GM19397 (cell line): ENCODE measurements around the gene FXYD4.
"Not testable (repeated sequence)": the region's sequence is repeated elsewhere in the genome, so short reads cannot be mapped to it uniquely, and the experiment has no call there.

Experiments
- ATAC-seq: cut with Tn5 transposase; IDR thresholded peaks from one replicate; pipeline ENCODE4 v1.9.1; 2021; ENCODE audit warnings: mild to moderate bottlenecking, moderate library complexity; ENCODE audit not compliant: unreplicated experiment

Gene FXYD4

GRCh38 chr10:43374194-43374593 is 2.8 kb downstream of the FXYD4 start:
- no peak for ATAC-seq

- no peak for ATAC-seq
Observed at GRCh38 chr10:43375401-43376020, 4.1 kb downstream of the FXYD4 start.

DNA sequence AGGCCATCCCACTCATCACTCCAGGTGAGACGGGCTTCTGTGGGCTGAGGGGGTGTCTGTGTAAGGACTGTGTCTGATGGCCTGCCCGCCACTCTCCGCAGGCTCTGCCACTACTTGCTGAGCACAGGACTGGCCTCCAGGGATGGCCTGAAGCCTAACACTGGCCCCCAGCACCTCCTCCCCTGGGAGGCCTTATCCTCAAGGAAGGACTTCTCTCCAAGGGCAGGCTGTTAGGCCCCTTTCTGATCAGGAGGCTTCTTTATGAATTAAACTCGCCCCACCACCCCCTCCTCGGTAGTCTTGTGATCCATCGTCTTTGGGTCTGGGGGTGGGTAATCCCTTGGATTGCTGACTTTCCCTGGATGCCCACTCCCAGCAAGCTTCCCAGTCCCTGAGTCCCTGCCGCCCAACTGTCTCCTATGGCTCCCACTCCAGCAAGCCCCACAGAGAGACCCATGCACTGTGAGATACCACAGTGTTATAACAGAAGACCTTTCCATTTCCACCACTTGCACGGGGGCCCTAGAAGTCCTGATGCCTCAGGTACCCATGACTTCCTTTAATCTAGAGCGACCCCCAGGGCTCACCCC is 4.7 kb downstream of the FXYD4 start:
- ATAC-seq, result no peak

GRCh38 chr10:43376828-43377423 is 5.5 kb downstream of the FXYD4 start:
- no peak for ATAC-seq

- ATAC-seq, result no peak
Observed at GRCh38 chr10:43377424-43377883, 6.0 kb downstream of the FXYD4 start.

DNA sequence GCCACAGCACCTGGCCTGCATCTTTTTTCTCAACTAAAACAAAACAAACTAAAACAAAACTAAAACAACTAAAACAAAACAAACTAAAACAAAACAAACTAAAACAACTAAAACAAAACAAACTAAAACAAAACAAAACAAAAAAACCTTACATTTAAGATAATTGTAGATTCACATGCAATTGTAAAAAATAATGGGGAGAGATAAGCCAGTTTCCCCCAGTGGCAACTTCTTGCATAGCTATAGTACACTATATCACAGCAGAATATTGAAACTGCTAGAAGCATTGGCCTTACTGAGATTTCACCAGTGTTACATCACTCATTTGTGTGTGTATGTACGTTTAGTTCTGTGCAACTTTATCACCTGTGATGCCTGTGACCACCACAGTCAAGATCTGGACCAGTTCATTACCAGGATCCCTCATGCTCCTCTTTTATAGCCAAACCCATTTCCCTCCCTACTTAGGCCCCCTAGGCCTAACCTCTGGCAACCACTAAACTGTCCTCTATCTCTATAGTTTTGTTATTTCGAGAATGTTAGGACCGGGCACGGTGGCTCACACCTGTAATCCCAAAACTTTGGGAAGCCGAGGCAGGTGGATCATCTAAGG is 9.3 kb downstream of the FXYD4 start:
- ATAC-seq, result no peak

DNA sequence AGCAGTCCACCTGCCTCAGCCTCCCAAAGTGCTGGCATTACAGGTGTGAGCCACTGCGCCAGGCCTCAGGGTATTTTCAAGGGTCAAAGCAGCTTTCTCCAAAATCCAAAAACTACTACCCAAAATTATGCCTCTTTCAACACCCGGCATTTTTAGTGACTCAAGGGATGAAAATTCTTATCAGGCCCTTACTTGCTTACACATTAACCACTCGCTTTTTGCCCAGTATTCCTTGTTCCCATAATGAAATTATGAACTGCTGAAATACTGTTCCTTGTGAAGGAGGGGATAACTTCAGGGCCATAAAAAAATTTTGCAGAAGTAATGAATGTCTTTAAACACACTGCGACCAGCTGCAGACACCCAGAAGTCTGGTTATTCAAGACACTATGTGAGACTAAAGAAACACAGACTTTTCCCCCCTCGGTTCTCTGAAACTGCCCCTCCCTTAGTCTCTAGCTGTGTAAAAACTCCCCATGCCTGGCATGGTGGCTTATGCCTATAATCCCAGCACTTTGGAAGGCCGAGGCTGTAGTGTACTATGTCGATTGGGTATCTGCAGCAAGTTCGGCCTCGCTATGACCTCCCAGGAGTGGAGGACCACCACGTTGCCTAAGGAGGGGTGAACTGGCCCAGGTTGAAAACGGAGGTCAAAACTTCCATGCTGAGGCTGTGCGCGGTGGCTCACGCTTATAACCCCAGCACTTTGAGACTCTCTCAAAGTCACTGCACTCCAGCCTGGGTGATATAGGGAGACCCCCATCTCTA is 12.0 kb downstream of the FXYD4 start:
- no peak for ATAC-seq

DNA sequence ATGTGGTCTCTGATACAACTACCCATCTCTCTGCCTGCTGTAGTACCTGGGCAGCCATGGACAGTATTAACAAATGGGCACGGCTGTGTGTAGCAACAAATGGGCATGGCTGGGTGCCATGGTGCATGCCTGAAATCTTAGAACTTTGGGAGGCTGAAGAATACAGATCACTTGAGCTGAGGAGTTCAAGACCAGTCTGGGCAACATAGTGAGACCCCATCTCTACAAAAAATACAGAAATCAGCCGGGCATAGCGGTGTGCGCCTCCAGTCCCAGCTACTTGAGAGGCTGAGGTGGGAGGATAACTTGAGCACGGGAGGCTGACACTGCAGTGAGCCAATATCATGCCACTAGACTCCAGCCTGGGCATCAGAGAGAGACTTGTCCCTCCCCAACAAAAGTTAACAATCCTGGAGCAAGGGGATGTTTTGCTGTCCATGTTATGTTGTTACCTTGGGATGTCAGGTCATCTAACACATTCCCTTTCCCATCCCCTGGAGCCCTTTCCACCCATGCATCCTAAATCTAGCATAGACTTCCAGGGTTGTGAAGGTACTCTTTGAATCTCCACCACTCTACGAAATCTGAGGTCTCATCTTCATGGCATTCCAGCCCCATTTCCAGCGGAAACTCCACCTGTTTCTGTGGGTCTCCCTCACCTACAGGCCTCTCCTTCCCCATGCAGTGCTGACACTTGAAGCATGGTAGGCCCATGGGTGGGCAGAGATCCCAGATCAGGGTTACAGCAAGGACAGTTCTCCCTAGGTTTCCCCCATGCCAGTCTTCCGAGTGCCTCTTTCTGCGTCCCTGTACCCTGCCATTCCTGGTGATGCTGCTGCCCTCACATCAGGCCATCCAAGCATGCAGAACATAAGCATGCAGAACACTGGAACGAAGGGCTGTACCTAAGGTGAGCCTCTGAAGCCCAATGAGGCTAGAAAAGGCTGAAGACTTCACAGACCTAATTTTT is 13.1 kb downstream of the FXYD4 start:
- no peak for ATAC-seq

DNA sequence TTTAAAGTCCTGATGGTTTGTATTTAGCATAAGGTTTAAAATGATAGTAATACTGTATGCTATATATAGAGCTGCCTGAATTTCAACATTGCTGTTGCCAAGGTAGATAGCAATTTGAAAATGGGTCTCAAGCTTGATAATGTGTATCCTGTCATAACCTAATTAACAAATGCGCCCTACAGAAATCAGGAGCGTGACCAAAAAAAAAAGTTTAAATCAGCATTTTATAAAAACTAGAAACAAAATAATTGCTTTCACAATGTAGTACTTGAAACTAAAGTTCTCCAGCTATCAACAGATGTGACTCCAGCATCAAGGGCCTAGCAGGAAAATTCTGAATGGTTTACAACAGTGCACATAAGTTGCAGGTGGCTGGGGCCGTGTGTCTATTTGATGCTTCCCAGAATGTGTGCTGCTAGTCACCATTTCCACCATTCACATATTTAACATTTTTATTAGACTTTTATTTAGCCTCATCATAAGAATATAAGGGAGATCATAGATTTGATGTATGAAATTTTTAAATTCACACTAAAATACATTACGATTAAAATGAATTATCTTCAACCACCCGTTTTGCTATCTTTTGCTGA is 14.1 kb downstream of the FXYD4 start:
- ATAC-seq, result no peak

DNA sequence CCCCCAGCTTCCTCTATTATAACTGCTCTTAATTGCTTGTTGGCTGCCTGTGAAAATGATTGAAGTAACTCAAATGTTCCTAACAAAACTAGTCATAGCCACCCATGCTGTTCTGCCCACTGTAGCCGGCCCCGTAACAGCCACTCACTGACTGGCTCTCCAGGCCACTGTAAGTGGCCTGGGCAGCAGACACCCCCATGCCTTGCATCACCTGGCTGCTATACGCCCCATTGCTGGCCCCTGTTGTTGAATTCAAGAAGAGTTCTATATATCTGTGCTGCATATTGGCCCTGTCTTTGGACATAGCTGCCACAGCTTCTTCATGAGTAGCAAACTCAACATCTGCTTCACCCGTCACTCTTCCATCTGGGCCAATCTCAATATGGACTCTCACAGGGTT is 15.1 kb downstream of the FXYD4 start:
- ATAC-seq, result no peak

DNA sequence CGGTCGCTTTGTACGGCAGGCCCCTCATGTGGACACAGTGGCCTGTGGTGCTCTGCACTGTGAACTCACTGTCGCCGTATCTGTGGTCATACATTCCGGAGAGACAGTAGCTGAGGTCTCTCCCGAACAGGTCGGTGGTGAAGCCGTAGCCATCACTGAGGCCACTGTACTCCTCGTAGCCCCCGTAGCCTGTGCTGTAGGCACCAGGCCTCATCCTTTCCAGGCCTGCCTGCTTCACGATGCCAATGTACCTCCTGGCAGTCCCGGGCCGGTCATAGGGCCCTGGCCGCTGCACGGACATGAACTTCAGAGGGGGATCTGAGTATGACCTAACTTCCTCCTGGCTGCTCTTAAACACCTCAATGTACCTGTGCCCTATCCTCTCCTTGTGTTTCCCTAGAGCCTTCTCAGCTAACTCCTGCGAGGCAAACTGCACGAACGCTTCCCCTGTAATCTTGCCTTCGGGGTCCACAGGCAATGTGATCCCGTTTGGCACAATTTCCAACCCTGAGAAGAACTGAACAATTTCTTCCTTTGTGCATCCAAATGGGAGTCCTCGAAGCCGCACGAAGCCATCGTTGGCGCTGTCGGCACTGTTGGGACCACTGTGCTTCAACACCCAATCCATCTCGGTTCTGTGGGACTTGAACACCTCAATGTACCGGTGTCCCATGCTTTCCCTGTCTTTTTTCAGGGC is 15.7 kb downstream of the FXYD4 start:
- no peak for ATAC-seq

- no peak for ATAC-seq
Observed at GRCh38 chr10:43387678-43388032, 16.2 kb downstream of the FXYD4 start.

DNA sequence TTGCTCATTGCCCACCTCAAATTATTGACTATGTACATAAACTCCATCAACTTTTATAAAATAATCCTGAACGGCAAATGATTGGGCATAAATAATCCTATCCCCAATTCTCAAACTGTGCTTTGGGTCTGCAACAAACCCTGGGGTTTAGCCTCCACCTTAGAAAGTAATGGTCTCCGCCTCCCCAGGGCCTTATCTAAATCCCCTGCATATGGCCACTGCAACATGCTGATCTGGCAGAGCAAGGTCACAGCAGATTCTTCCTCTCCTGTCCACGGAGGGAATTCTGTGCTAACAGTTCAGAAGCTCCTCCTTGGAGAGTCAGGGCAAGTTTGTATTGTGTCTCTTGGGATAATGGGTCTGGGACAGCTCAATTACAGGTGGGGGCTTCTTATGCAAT is 18.4 kb downstream of the FXYD4 start:
- ATAC-seq, result no peak

DNA sequence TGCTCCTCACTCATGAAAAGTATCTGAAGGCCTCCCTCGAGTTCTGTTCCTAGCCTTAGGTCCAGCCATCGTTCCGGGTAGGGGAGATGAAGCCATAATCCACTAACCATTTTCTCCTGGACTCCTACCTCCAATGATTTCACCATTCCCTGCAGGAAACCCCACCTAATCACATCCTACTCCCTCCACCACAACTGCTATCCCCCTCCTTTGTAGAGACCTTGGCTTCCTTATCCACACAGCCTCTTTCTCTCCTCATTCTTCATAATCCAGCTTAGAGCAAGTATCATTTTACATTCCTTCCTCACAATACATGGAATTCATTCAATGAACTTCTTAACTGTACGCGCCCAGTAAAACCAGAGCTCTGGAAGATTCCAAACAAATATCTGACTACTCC is 18.9 kb downstream of the FXYD4 start:
- ATAC-seq, result no peak

GRCh38 chr10:43390759-43391158 is 19.3 kb downstream of the FXYD4 start:
- no peak for ATAC-seq

DNA sequence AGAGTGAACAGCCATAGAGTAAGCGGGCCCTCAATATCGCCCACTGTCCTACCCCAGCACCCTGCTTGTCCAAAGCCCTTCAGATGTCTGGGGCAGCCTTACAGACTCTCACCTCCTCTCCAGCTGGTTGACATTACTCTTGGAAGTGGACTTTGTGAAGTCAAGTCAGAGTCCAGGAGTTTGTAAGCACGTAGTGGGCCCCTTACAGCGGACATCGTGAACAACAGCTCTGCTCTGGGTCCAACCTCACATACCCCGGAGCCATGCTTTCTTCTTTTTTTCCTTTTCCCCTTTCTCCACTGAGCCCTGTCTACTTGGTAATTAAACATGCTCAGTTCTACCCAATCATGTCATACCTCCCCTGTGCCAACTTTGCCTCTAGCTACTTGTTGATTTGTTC is 20.1 kb downstream of the FXYD4 start:
- no peak for ATAC-seq

- ATAC-seq, result no peak
Observed at GRCh38 chr10:43392748-43393147, 21.3 kb downstream of the FXYD4 start.

DNA sequence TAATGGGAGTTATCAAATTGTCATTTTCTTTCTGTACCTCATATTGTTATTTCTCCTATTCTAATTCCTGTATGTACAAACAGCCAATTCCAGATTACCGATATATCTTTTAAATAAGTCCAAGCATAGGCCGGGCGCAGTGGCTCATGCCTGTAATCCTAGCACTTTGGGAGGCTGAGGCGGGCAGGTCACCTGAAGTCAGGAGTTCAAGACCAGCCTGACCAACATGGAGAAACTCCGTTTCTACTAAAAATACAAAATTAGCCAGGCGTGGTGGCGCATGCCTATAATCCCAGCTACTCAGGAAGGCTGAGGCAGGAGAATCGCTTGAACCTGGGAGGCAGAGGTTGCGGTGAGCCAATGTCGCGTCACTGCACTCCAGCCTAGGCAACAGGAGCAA is 21.8 kb downstream of the FXYD4 start:
- not testable (repeated sequence) for ATAC-seq

DNA sequence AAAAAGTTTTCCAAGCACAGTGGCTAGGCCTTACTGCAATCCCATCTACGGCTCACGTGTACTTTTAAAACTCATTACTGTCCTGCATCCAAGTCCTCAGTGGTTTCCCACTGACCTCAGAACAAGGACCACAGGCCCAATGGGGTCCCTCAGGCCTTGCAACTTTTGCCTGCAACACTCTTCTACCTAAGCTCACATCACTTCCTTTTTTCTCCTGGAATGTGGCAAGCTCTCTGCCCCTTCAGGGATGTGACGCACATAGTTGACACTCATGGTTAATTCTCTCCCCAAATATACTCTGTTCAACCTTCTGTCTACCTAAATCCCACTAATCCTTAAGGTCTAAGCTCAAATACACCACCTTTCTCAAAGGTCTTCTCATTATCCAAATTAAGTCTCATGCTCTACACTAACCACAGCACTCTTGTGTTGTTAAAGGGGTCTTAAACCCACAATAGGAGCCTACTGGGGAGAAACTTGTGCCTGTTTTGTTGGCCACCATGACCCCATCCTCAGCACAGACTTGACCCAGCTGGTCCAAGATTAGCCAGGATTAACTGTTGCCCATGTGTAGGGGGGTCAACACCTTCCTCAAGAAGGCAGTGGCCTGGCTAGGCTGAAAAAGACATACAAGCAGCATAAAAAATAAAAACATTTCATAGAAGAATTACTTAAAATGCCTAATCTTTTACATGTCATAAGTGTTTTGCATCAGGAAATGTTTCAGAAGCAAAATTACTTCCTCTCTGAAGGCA is 22.3 kb downstream of the FXYD4 start:
- no peak for ATAC-seq
